Panc1 (cell line): ENCODE measurements around the gene TTC38. TPM values are rescaled to one million over a fixed set of nuclear protein-coding genes. Genes with fewer than 3 reads are reported as not detected.

Source experiments
- ATAC-seq: fragments of 200-7000 bp; cut with Tn5 transposase; 2 replicates; pipeline ENCODE4 v1.9.1; 2020; ENCODE audit warnings: mild to moderate bottlenecking, moderate library complexity
- BruUV-seq: library from RNA; stranded (reverse); fragments of 400-500 nt; replicated peaks from 2 replicates; lab custom pipeline; 2021; lab: Mats Ljungman, UMichigan
- CTCF ChIA-PET: fragments of 300-600 bp; sonication (Branson Sonifier 250); formaldehyde crosslinking; loops from one replicate; lab custom pipeline; 2022; ENCODE audit warnings: antibody characterized with exemption; lab: Charles Lee
- POLR2A ChIA-PET: fragments of 300-600 bp; sonication (Branson Sonifier 250); formaldehyde crosslinking; loops from one replicate; lab custom pipeline; 2022; ENCODE audit warnings: antibody characterized with exemption; lab: Charles Lee
- DNase-seq: peaks from one replicate; pipeline ENCODE4 v3.0.0-alpha.2; 2010; ENCODE audit warnings: low read depth, low spot score
- H3K27ac ChIP-seq: 2 replicates; pipeline ENCODE4 v1.5.1; 2011; ENCODE audit warnings: mild to moderate bottlenecking, low read length, inconsistent platforms
- H3K27me3 ChIP-seq: fragments of 200-500 bp; sonication (Bioruptor generic); 2 replicates; pipeline ENCODE4 v1.6.0; 2014; ENCODE audit warnings: low read length, inconsistent platforms; ENCODE audit not compliant: control insufficient read depth, insufficient read depth
- H3K36me3 ChIP-seq: fragments of 200-500 bp; sonication (Bioruptor generic); 2 replicates; pipeline ENCODE4 v1.5.1; 2014; ENCODE audit warnings: inconsistent platforms, mild to moderate bottlenecking, low read length, moderate library complexity; ENCODE audit not compliant: control insufficient read depth, insufficient read depth
- H3K4me1 ChIP-seq: 2 replicates; pipeline ENCODE4 v1.5.1; 2011; ENCODE audit warnings: inconsistent platforms, mild to moderate bottlenecking, low read length, moderate library complexity; ENCODE audit not compliant: control insufficient read depth, insufficient read depth
- H3K4me3 ChIP-seq, 2 experiments: 2 replicates each; pipeline ENCODE4 v1.5.1; 2011 to 2012; ENCODE audit warnings: low read depth in 2 of 2, low read length in 2 of 2, mild to moderate bottlenecking in 2 of 2, inconsistent platforms in 1 of 2, moderate library complexity in 1 of 2
- H3K9me3 ChIP-seq: fragments of 200-500 bp; sonication (Bioruptor generic); 2 replicates; pipeline ENCODE4 v1.5.1; 2014; ENCODE audit warnings: low read depth, mild to moderate bottlenecking, inconsistent platforms, low read length, moderate library complexity; ENCODE audit not compliant: control insufficient read depth, insufficient read depth
- POLR2AphosphoS5 ChIP-seq: IDR thresholded peaks from 2 replicates; pipeline ENCODE4 v1.6.1; 2012; ENCODE audit warnings: mild to moderate bottlenecking, low read depth, low read length, moderate library complexity
- SIN3A ChIP-seq: IDR thresholded peaks from 2 replicates; pipeline ENCODE4 v1.6.1; 2012; ENCODE audit warnings: low read depth, mild to moderate bottlenecking, low read length, moderate library complexity, borderline replicate concordance; ENCODE audit not compliant: insufficient read depth
- TCF7L2 ChIP-seq: IDR thresholded peaks from 2 replicates; pipeline ENCODE4 v1.6.1; 2011; ENCODE audit warnings: mild to moderate bottlenecking, low read depth, low read length, inconsistent platforms
- in situ Hi-C: cut with HindIII; loops from 2 replicates; pipeline ENCODE4 v1.10.0; 2016; ENCODE audit warnings: low sequenced_read_pairs, low pct_unique_long_range_greater_than_20kb
- intact Hi-C: fragments of 100-400 bp; cut with micrococcal nuclease; formaldehyde crosslinking; loops from one replicate; pipeline ENCODE4 v1.10.0; 2022; ENCODE audit not compliant: unreplicated experiment
- total RNA-seq: library from RNA; stranded (reverse); gene quantifications from one replicate; pipeline ENCODE4 v1.2.1, GENCODE V29; 2021; ENCODE audit not compliant: unreplicated experiment
- TF ChIP-seq, protein P1 (sequence below): fragments of 450-650 bp; IDR thresholded peaks from 2 replicates; pipeline ENCODE4 v1.5.1; 2017; ENCODE audit warnings: mild to moderate bottlenecking
- TF ChIP-seq, protein P2 (sequence below), 2 experiments: IDR thresholded peaks; 2 replicates each; pipeline ENCODE4 v1.6.1; 2011 to 2012; ENCODE audit warnings: low read depth in 2 of 2, control low read depth in 1 of 2, low read length in 1 of 2, mild to moderate bottlenecking in 1 of 2, moderate library complexity in 1 of 2; ENCODE audit not compliant: insufficient read depth in 1 of 2

Gene TTC38
- total RNA-seq, 1 experiment from 2014 or later, result 14.0 TPM

DNA sequence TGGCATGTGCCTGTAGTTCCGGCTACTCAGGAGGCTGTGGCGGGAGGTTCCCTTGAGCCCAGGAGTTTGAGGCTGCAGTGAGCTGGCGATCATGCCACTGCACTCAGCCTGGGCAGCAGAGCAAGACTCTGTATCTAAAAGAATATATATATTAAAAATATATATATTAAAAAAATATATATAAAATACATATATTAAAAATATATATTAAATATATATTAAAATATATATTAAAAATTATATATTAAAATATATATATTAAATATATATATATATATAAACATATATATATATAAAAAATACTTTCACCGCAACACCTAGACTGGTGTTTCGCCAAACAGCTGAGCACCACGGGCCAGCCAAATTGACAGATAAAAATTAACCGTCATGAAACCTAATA, 8.8 kb downstream of the TTC38 start:
- Histone ChIP-seq H3K27ac (no peak overlapping the region), H3K36me3 (0 out of 2 replicates have a peak, but pooled peaks cover 2% of the 10 kb centered on the region), H3K27me3 (no peaks in the 10 kb centered on the region), H3K4me1 (no peaks in the 10 kb centered on the region), H3K4me3 (no peak overlapping the region), H3K9me3 (no peaks in the 10 kb centered on the region)
- BruUV-seq, result no TSS peak
- in situ Hi-C loops (no loop called here), intact Hi-C loops (no loop called here)
- no peak for DNase-seq
- TF ChIP-seq, protein P1, sequence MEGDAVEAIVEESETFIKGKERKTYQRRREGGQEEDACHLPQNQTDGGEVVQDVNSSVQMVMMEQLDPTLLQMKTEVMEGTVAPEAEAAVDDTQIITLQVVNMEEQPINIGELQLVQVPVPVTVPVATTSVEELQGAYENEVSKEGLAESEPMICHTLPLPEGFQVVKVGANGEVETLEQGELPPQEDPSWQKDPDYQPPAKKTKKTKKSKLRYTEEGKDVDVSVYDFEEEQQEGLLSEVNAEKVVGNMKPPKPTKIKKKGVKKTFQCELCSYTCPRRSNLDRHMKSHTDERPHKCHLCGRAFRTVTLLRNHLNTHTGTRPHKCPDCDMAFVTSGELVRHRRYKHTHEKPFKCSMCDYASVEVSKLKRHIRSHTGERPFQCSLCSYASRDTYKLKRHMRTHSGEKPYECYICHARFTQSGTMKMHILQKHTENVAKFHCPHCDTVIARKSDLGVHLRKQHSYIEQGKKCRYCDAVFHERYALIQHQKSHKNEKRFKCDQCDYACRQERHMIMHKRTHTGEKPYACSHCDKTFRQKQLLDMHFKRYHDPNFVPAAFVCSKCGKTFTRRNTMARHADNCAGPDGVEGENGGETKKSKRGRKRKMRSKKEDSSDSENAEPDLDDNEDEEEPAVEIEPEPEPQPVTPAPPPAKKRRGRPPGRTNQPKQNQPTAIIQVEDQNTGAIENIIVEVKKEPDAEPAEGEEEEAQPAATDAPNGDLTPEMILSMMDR, result no peak
- TF ChIP-seq SIN3A, result no peak
- TF ChIP-seq POLR2AphosphoS5, result no peak
- no peak for TF ChIP-seq TCF7L2
- TF ChIP-seq, protein P2, sequence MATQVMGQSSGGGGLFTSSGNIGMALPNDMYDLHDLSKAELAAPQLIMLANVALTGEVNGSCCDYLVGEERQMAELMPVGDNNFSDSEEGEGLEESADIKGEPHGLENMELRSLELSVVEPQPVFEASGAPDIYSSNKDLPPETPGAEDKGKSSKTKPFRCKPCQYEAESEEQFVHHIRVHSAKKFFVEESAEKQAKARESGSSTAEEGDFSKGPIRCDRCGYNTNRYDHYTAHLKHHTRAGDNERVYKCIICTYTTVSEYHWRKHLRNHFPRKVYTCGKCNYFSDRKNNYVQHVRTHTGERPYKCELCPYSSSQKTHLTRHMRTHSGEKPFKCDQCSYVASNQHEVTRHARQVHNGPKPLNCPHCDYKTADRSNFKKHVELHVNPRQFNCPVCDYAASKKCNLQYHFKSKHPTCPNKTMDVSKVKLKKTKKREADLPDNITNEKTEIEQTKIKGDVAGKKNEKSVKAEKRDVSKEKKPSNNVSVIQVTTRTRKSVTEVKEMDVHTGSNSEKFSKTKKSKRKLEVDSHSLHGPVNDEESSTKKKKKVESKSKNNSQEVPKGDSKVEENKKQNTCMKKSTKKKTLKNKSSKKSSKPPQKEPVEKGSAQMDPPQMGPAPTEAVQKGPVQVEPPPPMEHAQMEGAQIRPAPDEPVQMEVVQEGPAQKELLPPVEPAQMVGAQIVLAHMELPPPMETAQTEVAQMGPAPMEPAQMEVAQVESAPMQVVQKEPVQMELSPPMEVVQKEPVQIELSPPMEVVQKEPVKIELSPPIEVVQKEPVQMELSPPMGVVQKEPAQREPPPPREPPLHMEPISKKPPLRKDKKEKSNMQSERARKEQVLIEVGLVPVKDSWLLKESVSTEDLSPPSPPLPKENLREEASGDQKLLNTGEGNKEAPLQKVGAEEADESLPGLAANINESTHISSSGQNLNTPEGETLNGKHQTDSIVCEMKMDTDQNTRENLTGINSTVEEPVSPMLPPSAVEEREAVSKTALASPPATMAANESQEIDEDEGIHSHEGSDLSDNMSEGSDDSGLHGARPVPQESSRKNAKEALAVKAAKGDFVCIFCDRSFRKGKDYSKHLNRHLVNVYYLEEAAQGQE (IDR thresholded peaks at IDR 0.05; ENCODE audit: insufficient read depth in 1 of 2, low read depth in 2 of 2, low read length in 1 of 2), result no peak
- POLR2A ChIA-PET, result no interaction called here
- CTCF ChIA-PET, result no interaction called here
- no peak for ATAC-seq

DNA sequence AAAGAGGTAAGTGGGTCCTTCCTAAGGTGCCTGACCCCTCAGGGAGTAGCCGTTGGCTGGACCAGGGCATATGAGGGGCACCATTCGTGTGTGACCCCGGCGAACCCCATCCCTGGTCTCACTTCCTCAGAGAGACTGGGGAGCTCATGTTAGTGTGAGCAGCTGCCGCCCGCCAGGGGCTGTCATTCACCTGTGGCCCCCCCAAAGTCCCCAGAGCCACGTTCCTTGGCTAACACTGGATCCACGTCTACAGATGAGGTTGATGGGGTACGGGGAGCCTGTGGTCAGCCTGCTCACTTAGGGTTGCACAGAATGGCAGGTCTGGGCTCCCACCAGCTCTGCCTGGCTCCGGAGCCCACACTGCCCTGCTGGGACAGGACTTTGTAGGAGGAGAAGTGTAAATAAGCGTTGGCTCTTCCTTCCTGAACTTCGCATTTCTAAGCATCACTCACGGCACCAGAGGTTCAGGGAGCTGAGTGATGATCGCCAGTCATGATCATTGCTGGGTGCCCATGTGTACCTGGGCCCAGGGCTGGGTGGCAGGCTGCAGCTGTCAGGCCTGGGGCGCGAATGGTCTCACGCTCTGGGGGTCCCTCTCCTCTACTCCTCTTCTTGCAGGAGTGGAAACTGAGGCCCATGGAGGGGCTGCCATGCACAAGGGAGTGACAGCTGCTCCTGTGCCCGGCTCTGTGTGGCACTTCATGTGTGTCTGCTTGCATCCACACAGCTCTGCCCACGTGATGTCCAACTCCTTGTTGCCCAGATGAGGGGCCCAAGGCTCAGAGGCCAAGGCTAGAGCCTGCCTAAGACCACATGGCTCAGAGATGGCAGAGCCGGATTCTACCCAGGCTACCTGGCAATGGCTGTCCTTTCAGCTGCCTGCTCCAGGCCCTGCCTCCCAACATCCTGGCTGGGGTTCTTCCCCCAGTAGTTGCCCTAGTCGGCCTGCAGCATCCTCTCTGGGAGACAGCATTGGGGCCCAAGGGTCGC, 11.1 kb downstream of the TTC38 start:
- CTCF ChIA-PET, result no interaction called here
- no peaks in the 10 kb centered on the region for H3K27me3 ChIP-seq
- H3K27ac ChIP-seq, result no peak overlapping the region
- H3K36me3 ChIP-seq, result 0 out of 2 replicates have a peak, but pooled peaks cover 2% of the 10 kb centered on the region
- POLR2A ChIA-PET, result no interaction called here
- ATAC-seq (no peak), DNase-seq (no peak)
- intact Hi-C loops (no loop called here), in situ Hi-C loops (no loop called here)
- no TSS peak for BruUV-seq
- TF ChIP-seq SIN3A (no peak), POLR2AphosphoS5 (no peak)
- TF ChIP-seq, protein P2 (IDR thresholded peaks at IDR 0.05; ENCODE audit: insufficient read depth in 1 of 2, low read depth in 2 of 2, low read length in 1 of 2), result no peak
- no peaks in the 10 kb centered on the region for H3K9me3 ChIP-seq
- H3K4me1 ChIP-seq, result no peaks in the 10 kb centered on the region
- no peak overlapping the region for H3K4me3 ChIP-seq
